Caco-2 (cell line): Measurements from ENCODE around the gene H1-8. TPM values are rescaled to one million over a fixed set of nuclear protein-coding genes. Genes with fewer than 3 reads are reported as not detected.

Source experiments
- BruUV-seq: library from RNA; stranded (reverse); fragments of 400-500 nt; replicated peaks from 2 replicates; lab custom pipeline; 2021; lab: Mats Ljungman, UMichigan
- CTCF ChIA-PET: fragments of 300-600 bp; sonication (Branson Sonifier 250); formaldehyde crosslinking; loops from one replicate; lab custom pipeline; 2022; ENCODE audit warnings: antibody characterized with exemption; lab: Charles Lee
- POLR2A ChIA-PET: fragments of 300-600 bp; sonication (Branson Sonifier 250); formaldehyde crosslinking; loops from one replicate; lab custom pipeline; 2022; ENCODE audit warnings: antibody characterized with exemption; lab: Charles Lee
- DNase-seq, 2 experiments: peaks; one replicate each; pipeline versions ENCODE4 v3.0.0 to v3.0.0-alpha.2; 2020 to 2022
- H3K27me3 ChIP-seq: replicated peaks from 2 replicates; pipeline ENCODE4 v1.6.0; 2011; ENCODE audit warnings: low read length; ENCODE audit not compliant: control insufficient read depth, insufficient read depth
- H3K36me3 ChIP-seq: 2 replicates; pipeline ENCODE4 v1.5.1; 2011; ENCODE audit warnings: low read length; ENCODE audit not compliant: control insufficient read depth, insufficient read depth
- H3K4me1 ChIP-seq: fragments of 250-450 bp; sonication (Bioruptor Pico); 2 replicates; pipeline ENCODE4 v1.5.1; 2020; ENCODE audit warnings: mild to moderate bottlenecking
- H3K4me3 ChIP-seq: 2 replicates; pipeline ENCODE4 v1.5.1; 2011; ENCODE audit warnings: low read depth, mild to moderate bottlenecking, control low read depth, low read length
- H3K9me3 ChIP-seq: fragments of 250-450 bp; sonication (Bioruptor Pico); 2 replicates; pipeline ENCODE4 v1.5.1; 2020; ENCODE audit warnings: mild to moderate bottlenecking, moderate library complexity
- H3K27ac Mint-ChIP-seq: one replicate; pipeline ENCODE4 v1.8.0; 2022; ENCODE audit warnings: mixed read lengths; ENCODE audit not compliant: unreplicated experiment
- H3K27me3 Mint-ChIP-seq: one replicate; pipeline ENCODE4 v1.8.0; 2022; ENCODE audit warnings: mixed read lengths; ENCODE audit not compliant: insufficient read depth, unreplicated experiment
- H3K36me3 Mint-ChIP-seq: one replicate; pipeline ENCODE4 v1.8.0; 2022; ENCODE audit warnings: mild to moderate bottlenecking, mixed read lengths; ENCODE audit not compliant: insufficient read depth, unreplicated experiment
- H3K4me1 Mint-ChIP-seq: one replicate; pipeline ENCODE4 v1.8.0; 2022; ENCODE audit warnings: low read depth, mixed read lengths; ENCODE audit not compliant: unreplicated experiment
- H3K4me3 Mint-ChIP-seq: one replicate; pipeline ENCODE4 v1.8.0; 2022; ENCODE audit warnings: mild to moderate bottlenecking, moderate library complexity, mixed read lengths; ENCODE audit not compliant: unreplicated experiment
- H3K9me3 Mint-ChIP-seq: one replicate; pipeline ENCODE4 v1.8.0; 2022; ENCODE audit warnings: mixed read lengths; ENCODE audit not compliant: unreplicated experiment
- intact Hi-C: fragments of 100-400 bp; cut with micrococcal nuclease; formaldehyde crosslinking; loops from one replicate; pipeline ENCODE4 v1.10.0; 2022; ENCODE audit not compliant: unreplicated experiment
- total RNA-seq: library from RNA; stranded (reverse); gene quantifications from 2 replicates; pipeline ENCODE4 v1.2.3, GENCODE V29; 2022
- TF ChIP-seq, protein P1 (sequence below), 2 experiments: fragments of 200-600 bp in 1 of 2; IDR thresholded peaks; 1 replicate in 1 of 2; 2 replicates in 1 of 2; pipeline versions ENCODE4 v1.5.1 to v1.8.0; 2011 to 2022; ENCODE audit warnings: antibody characterized with exemption in 1 of 2, control low read depth in 1 of 2, inconsistent platforms in 1 of 2, low read depth in 1 of 2, low read length in 1 of 2, mild to moderate bottlenecking in 1 of 2, moderate library complexity in 1 of 2; ENCODE audit not compliant: insufficient read depth in 1 of 2, severe bottlenecking in 1 of 2, unreplicated experiment in 1 of 2

The H1-8 gene
- total RNA-seq, 1 experiment from 2014 or later, result not detected

DNA sequence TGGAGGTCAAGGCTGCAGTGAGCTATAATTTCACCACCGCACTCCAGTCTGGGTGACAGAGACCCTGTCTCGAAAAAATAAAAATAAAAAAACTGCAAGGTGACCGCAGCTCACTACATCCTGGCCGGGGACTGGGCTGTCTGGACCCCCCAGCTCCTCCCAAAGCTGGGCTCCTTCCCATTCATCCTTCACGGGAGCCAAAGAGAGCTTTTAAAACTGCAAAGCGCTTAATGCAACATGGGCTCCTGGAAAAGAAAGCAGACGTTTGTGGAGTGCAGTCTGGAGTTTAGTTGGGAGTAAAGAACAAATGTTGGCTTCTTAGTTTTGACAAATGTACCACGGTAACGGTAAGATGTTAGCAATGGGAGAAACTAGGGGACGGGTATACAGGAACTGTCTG lies 51.4 kb downstream of the H1-8 start:
- no peaks in the 10 kb centered on the region for H3K9me3 Mint-ChIP-seq
- ChIA-PET POLR2A (no interaction called here), CTCF (interaction anchor here (1.2 kb wide), 1 partner anchor 104 kb away, joined by 3 read pairs; no protein-coding TSS in a partner anchor)
- no peak overlapping the region for H3K4me3 Mint-ChIP-seq
- H3K4me1 Mint-ChIP-seq, result peaks cover 5% of the 10 kb centered on the region
- Histone ChIP-seq H3K27me3 (no peaks in the 10 kb centered on the region), H3K4me1 (peaks cover 7% of the 10 kb centered on the region; the same call in 1 of the 2 replicates), H3K4me3 (no peak overlapping the region), H3K36me3 (no peaks in the 10 kb centered on the region), H3K9me3 (no peaks in the 10 kb centered on the region)
- intact Hi-C loops, result no loop called here
- no peak overlapping the region for H3K27ac Mint-ChIP-seq
- DNase-seq, result no peak
- H3K27me3 Mint-ChIP-seq, result no peaks in the 10 kb centered on the region
- TF ChIP-seq, protein P1, sequence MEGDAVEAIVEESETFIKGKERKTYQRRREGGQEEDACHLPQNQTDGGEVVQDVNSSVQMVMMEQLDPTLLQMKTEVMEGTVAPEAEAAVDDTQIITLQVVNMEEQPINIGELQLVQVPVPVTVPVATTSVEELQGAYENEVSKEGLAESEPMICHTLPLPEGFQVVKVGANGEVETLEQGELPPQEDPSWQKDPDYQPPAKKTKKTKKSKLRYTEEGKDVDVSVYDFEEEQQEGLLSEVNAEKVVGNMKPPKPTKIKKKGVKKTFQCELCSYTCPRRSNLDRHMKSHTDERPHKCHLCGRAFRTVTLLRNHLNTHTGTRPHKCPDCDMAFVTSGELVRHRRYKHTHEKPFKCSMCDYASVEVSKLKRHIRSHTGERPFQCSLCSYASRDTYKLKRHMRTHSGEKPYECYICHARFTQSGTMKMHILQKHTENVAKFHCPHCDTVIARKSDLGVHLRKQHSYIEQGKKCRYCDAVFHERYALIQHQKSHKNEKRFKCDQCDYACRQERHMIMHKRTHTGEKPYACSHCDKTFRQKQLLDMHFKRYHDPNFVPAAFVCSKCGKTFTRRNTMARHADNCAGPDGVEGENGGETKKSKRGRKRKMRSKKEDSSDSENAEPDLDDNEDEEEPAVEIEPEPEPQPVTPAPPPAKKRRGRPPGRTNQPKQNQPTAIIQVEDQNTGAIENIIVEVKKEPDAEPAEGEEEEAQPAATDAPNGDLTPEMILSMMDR (IDR thresholded peaks at IDR 0.05; ENCODE audit: insufficient read depth in 1 of 2, low read depth in 1 of 2, low read length in 1 of 2, severe bottlenecking in 1 of 2, unreplicated experiment in 1 of 2), result no peak
- no TSS peak for BruUV-seq
- H3K36me3 Mint-ChIP-seq, result no peaks in the 10 kb centered on the region

DNA sequence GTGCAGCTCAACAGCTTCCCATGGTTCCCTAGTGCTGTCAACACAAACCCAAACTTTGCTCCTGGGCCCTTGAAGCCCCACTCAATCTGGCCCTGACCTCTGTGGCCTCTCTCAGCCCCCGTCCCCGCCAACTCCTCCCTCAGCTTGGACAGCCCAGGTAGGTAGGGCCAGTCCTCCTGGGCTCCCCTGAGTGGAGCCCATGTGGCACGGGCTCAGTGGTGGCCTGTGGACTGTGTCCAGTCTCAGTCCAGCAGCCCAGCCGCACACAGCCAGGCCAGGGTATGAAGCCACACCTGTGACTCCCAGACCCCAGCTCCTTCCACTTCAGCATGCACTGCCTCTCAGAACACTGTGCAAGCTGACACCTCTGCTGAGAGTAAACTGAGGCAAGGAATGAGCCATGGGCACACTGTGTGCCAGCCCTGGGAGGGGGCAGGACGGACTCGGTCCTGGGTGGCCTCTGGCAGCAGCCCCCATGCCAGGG lies 52.0 kb downstream of the H1-8 start:
- H3K4me3 ChIP-seq, result no peak overlapping the region
- no peaks in the 10 kb centered on the region for H3K27me3 ChIP-seq
- CTCF ChIA-PET, result interaction anchor here (1.2 kb wide), 1 partner anchor 104 kb away, joined by 3 read pairs; no protein-coding TSS in a partner anchor
- H3K36me3 ChIP-seq, result no peaks in the 10 kb centered on the region
- H3K4me1 Mint-ChIP-seq, result peaks cover 5% of the 10 kb centered on the region
- intact Hi-C loops, result no loop called here
- H3K27me3 Mint-ChIP-seq, result no peaks in the 10 kb centered on the region
- BruUV-seq, result no TSS peak
- H3K4me3 Mint-ChIP-seq, result no peak overlapping the region
- no peak overlapping the region for H3K27ac Mint-ChIP-seq
- no peaks in the 10 kb centered on the region for H3K9me3 Mint-ChIP-seq
- no peaks in the 10 kb centered on the region for H3K9me3 ChIP-seq
- POLR2A ChIA-PET, result no interaction called here
- TF ChIP-seq, protein P1 (IDR thresholded peaks at IDR 0.05; ENCODE audit: insufficient read depth in 1 of 2, low read depth in 1 of 2, low read length in 1 of 2, severe bottlenecking in 1 of 2, unreplicated experiment in 1 of 2), result no peak
- no peak for DNase-seq
- no peaks in the 10 kb centered on the region for H3K36me3 Mint-ChIP-seq
- H3K4me1 ChIP-seq, result peaks cover 7% of the 10 kb centered on the region; the same call in 1 of the 2 replicates

DNA sequence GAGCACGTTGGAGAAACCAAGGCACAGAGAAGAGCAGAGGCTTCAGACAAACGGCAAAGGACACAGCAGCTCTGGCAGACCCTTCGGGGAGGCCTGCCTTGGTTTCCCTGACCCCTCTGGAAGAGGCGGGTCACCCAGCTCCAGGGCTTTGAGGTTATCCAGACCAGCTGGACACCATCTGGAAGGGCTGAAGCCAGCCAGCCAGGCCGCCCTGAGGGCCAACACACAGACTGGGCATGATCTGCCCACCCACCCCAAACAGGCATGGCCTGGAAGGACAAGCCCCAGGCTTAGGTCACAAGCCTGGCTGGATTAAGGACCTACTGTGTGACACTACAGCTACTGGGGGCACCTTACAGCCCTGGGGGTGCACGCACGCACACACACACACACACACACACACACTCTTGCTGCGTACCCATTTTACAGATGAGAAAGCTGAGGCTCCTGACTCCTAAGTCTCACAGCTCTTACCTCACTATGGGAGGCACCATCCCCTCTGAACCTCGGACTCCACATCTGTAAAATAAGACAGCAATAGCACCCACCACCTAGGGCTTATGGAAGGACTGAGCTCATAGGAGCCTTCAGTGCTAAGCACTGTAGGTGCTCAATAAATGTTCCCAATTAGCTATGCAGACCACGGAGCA lies 52.7 kb downstream of the H1-8 start:
- Mint-ChIP-seq H3K9me3 (no peaks in the 10 kb centered on the region), H3K4me3 (no peak overlapping the region), H3K4me1 (peaks cover 5% of the 10 kb centered on the region), H3K27ac (no peak overlapping the region), H3K36me3 (no peaks in the 10 kb centered on the region), H3K27me3 (no peaks in the 10 kb centered on the region)
- BruUV-seq, result no TSS peak
- CTCF ChIA-PET, result interaction anchor here (2.2 kb wide), 1 partner anchor 105 kb away, joined by 8 read pairs; no protein-coding TSS in a partner anchor
- H3K9me3 ChIP-seq, result no peaks in the 10 kb centered on the region
- H3K4me1 ChIP-seq, result peaks cover 7% of the 10 kb centered on the region; the same call in 1 of the 2 replicates
- no peaks in the 10 kb centered on the region for H3K36me3 ChIP-seq
- intact Hi-C loops, result no loop called here
- POLR2A ChIA-PET, result interaction anchor here (1.4 kb wide), 1 partner anchor 156 kb away, joined by 4 read pairs; the partner anchor contains the start of genes IFT122 and MBD4
- TF ChIP-seq, protein P1 (IDR thresholded peaks at IDR 0.05; ENCODE audit: insufficient read depth in 1 of 2, low read depth in 1 of 2, low read length in 1 of 2, severe bottlenecking in 1 of 2, unreplicated experiment in 1 of 2), result no peak
- DNase-seq, result no peak
- H3K4me3 ChIP-seq, result no peak overlapping the region
- H3K27me3 ChIP-seq, result no peaks in the 10 kb centered on the region
